GM10847 (cell line): ENCODE measurements around the gene KIZ.

Experiments used
- POLR2A ChIP-seq: IDR thresholded peaks from 2 replicates; pipeline ENCODE4 v1.6.1; 2011; ENCODE audit not compliant: insufficient read length; ENCODE audit errors: extremely low read depth

Gene KIZ

DNA sequence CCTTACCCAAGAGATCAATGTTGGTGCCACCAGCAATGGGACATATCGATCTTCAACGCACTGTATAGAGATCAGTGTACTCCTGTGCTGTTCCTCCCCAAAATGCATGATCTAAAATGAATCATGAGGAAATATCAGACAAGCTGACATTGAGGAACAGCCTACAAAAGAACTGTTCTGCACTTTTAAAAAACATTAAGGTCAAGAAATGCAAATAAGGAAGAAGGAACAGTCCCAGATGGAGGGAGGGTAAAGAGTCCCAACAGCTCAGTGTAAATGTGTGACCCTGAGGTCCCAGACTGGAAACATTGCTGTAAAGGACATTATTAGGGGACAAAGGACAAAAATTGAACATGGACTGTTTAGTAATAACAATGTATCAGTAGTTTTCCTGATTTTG lies 152.9 kb downstream of the KIZ start:
- TF ChIP-seq POLR2A, result no peak

GRCh38 chr20:21279706-21280521 lies 154.0 kb downstream of the KIZ start:
- TF ChIP-seq POLR2A, result no peak

DNA sequence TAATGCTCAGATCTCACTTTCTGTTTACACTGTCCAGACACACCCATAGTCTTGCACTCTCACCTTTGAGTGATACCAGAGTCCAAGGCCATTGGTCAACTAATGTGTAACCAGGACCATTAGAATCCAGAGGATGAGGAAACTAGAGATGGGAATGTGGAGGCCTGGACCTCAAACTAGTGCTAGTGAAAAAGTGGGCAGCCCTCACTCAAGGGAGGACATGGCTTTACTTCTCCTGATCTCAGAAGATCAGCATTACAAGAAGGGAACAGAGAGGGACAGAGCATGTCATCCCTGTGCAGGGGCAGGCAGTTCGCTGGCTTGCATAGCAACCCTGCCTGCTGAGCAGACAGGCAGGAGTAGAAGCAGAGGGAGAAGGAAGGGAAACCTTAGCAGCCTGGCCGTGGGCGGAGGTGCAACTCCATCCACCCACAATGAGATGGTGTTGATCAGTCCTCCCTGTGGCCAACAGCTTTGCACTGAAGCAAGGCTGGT lies 154.7 kb downstream of the KIZ start:
- no peak for TF ChIP-seq POLR2A

DNA sequence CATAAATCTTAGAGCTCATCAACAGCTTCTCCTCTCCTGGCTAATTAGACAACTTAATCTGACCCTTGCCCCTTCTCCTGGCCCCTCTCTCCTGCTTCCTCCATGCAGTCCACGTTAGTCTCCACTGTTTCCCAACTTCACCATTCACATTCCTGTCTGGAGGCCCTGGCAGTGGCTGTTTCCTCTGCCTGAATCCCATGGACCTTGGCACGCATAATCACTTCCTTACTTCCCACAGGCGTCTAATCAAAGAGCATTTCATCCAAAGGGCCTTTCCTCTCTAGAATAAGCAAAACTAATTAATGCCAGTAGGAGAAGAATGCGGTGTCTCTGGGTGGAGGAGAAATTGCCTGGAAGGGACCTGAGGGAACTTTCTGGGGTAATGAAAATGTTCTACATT lies 160.9 kb downstream of the KIZ start:
- TF ChIP-seq POLR2A, result no peak

GRCh38 chr20:21288587-21289370 lies 162.9 kb downstream of the KIZ start:
- no peak for TF ChIP-seq POLR2A

- no peak for TF ChIP-seq POLR2A
These were observed 163.8 kb downstream of the KIZ start for GRCh38 chr20:21289651-21290050.

- TF ChIP-seq POLR2A, result no peak
These were observed 165.1 kb downstream of the KIZ start for GRCh38 chr20:21291026-21291425.

DNA sequence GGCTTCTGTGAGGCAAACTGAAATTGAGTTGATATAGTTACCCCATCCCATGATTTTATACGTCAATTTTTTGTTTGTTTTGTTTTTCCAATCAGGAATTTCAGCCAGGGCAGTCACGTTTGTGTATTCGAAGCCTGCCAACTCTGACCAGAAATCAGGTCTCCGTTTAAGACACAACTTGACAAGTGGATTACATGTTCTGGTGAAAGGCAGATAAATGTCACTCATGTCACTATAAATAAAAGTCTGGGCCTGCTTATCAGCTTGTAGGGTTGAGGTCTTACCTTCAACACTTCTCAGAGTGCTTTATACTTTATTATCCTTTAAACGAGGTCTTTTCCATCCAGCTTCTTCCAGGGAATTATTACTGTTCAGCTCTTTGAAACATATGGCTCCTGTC lies 168.9 kb downstream of the KIZ start:
- TF ChIP-seq POLR2A, result no peak
